Uterus (tissue), 4 donors: ENCODE data around the gene TAGLN3. TPM values are rescaled to one million over a fixed set of nuclear protein-coding genes. Genes with fewer than 3 reads are reported as not detected.
"Not testable (repeated sequence)": the region's sequence is repeated elsewhere in the genome, so short reads cannot be mapped to it uniquely, and the experiment has no call there.

ENCODE experiments used
- DNase-seq, 2 donors: peaks; one replicate each; pipeline ENCODE4 v3.0.0-alpha.2; 2019 to 2020
- H3K27ac ChIP-seq, 2 donors: fragments of 200-600 bp; sonication (generic); 1 replicate in 1 of 2; 2 replicates in 1 of 2; pipeline ENCODE4 v1.5.1; 2016 to 2018
- H3K27me3 ChIP-seq, 2 donors: fragments of 200-600 bp; sonication (generic); one replicate each; pipeline ENCODE4 v1.5.1; 2018 to 2019; ENCODE audit warnings: control low read depth in 1 of 2
- H3K36me3 ChIP-seq, 2 donors: fragments of 200-600 bp; sonication (generic); one replicate each; pipeline ENCODE4 v1.5.1; 2019; ENCODE audit warnings: control low read depth in 1 of 2
- H3K4me1 ChIP-seq, 2 donors: fragments of 200-600 bp; sonication (generic); one replicate each; pipeline ENCODE4 v1.5.1; 2018 to 2019; ENCODE audit warnings: control low read depth in 1 of 2
- H3K4me3 ChIP-seq, 2 donors: fragments of 200-600 bp; sonication (generic); 1 replicate in 1 of 2; 2 replicates in 1 of 2; pipeline ENCODE4 v1.5.1; 2018 to 2019; ENCODE audit warnings: mild to moderate bottlenecking in 1 of 2
- H3K9me3 ChIP-seq, 2 donors: fragments of 200-600 bp; sonication (generic); one replicate each; pipeline ENCODE4 v1.5.1; 2019; ENCODE audit warnings: control low read depth in 1 of 2
- CTCF ChIP-seq, 4 experiments: fragments of 200-600 bp in 2 of 4; fragments of 450-650 bp in 2 of 4; sonication (generic) in 2 of 4; IDR thresholded peaks; one replicate each; pipeline ENCODE4 v1.5.1; 2016 to 2019; ENCODE audit warnings: antibody characterized with exemption in 4 of 4, mild to moderate bottlenecking in 2 of 4, moderate library complexity in 1 of 4
- POLR2A ChIP-seq, 2 donors: fragments of 450-650 bp; IDR thresholded peaks; one replicate each; pipeline ENCODE4 v1.6.1; 2016; ENCODE audit warnings: antibody characterized with exemption in 2 of 2, mild to moderate bottlenecking in 1 of 2, moderate library complexity in 1 of 2
- intact Hi-C: fragments of 100-400 bp; cut with DNase I; formaldehyde crosslinking; loops from one replicate; pipeline ENCODE4 v1.15.1; 2023; ENCODE audit warnings: low total_unique reads
- total RNA-seq, 4 donors: library from RNA; depleted of rRNA in 3 of 4; stranded (reverse); fragments of >200 nt in 3 of 4; gene quantifications; one replicate each; pipeline versions ENCODE4 v1.1.0 to v1.2.4, GENCODE V29; 2014 to 2023
- donor health status: DM: yes; HTN: yes; CAD: no.

The TAGLN3 gene
- total RNA-seq, 4 donors from 2014 or later, result 0.48 to 11.2 TPM; not detected in 2

DNA sequence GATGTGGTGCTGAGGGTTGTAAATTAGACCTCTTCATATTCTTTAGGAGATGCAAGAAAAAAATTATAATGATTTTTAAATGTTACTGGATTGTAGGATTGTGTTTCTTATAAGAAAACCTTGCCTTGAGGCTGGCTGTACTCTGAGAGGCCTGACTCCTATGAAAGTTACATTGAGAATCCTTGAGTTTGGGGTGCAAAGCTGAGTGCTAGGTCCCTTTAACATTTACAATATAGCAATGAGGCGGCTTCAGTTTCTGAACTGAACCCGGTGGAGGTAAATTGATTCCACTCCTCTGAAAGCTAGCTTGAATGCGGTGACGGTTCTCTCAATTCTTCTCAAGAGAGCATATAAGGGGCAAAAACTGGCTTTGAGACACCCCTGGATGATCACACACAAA, 35.7 kb downstream of the TAGLN3 start, which contains the start of gene TMPRSS7:
TMPRSS7 (plus strand) TSS at position 301 of the 400 bp plus-strand sequence. CDS start 110 bp downstream, outside the sequence.
- intact Hi-C loops, result no loop called here
- no peak for DNase-seq
- no peaks in the 10 kb centered on the region for H3K27me3 ChIP-seq
- H3K36me3 ChIP-seq, result no peaks in the 10 kb centered on the region
- no peaks in the 10 kb centered on the region for H3K9me3 ChIP-seq
- no peak within 1 kb of the TSS for H3K4me3 ChIP-seq
- no peak within 1 kb of the TSS for H3K27ac ChIP-seq
- no peak for TF ChIP-seq CTCF (IDR thresholded peaks at IDR 0.05)
- TF ChIP-seq POLR2A (IDR thresholded peaks at IDR 0.05), result no peak
- H3K4me1 ChIP-seq, result no peaks in the 10 kb centered on the region

DNA sequence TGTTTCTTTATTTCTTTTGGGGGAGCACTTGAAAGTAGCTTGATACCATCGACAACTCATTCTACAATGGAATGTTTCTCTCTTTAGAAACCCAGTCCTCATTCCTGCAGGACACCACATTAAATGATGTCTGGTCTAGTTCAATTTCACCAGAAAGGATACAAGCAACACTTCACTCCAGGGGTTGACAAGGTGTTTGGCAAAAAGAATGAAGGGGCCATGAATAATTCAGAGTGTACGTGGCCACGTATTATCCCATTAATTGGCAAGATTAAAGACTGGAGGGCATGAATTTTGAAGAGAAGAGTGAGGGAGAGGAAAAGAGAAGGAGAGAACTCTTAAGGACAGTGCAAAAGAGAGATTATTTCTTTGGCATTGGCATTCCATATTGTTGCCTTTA, 36.5 kb downstream of the TAGLN3 start:
- H3K27ac ChIP-seq, result no peak overlapping the region
- no peaks in the 10 kb centered on the region for H3K9me3 ChIP-seq
- TF ChIP-seq CTCF (IDR thresholded peaks at IDR 0.05), result no peak
- no peak for TF ChIP-seq POLR2A (IDR thresholded peaks at IDR 0.05)
- DNase-seq, result no peak
- no peaks in the 10 kb centered on the region for H3K27me3 ChIP-seq
- intact Hi-C loops, result no loop called here
- H3K4me1 ChIP-seq, result no peaks in the 10 kb centered on the region
- no peak overlapping the region for H3K4me3 ChIP-seq
- H3K36me3 ChIP-seq, result no peaks in the 10 kb centered on the region

- H3K9me3 ChIP-seq, H3K4me1 ChIP-seq, H3K27me3 ChIP-seq, intact Hi-C loops, H3K4me3 ChIP-seq, DNase-seq, H3K36me3 ChIP-seq, H3K27ac ChIP-seq: not testable (repeated sequence)
Observed at GRCh38 chr3:112037194-112037593, 38.5 kb downstream of the TAGLN3 start.

GRCh38 chr3:112038863-112039262, 40.1 kb downstream of the TAGLN3 start:
- Histone ChIP-seq H3K4me1 (peaks cover 0 to 2% of the 10 kb centered on the region in 2 donors), H3K9me3 (no peaks in the 10 kb centered on the region), H3K36me3 (no peaks in the 10 kb centered on the region), H3K27ac (no peak overlapping the region), H3K27me3 (no peaks in the 10 kb centered on the region), H3K4me3 (no peak overlapping the region)
- intact Hi-C loops, result no loop called here
- TF ChIP-seq CTCF (IDR thresholded peaks at IDR 0.05), result no peak
- TF ChIP-seq POLR2A (IDR thresholded peaks at IDR 0.05), result no peak
- DNase-seq, result no peak

- no peak for DNase-seq
- no peak overlapping the region for H3K27ac ChIP-seq
- TF ChIP-seq POLR2A (IDR thresholded peaks at IDR 0.05) (no peak), CTCF (IDR thresholded peaks at IDR 0.05) (no peak)
- no peaks in the 10 kb centered on the region for H3K36me3 ChIP-seq
- intact Hi-C loops, result no loop called here
- H3K4me3 ChIP-seq, result no peak overlapping the region
- peaks cover 0 to 2% of the 10 kb centered on the region in 2 donors for H3K4me1 ChIP-seq
- H3K27me3 ChIP-seq, result no peaks in the 10 kb centered on the region
- H3K9me3 ChIP-seq, result no peaks in the 10 kb centered on the region
Observed at GRCh38 chr3:112041321-112041720, 42.6 kb downstream of the TAGLN3 start.

DNA sequence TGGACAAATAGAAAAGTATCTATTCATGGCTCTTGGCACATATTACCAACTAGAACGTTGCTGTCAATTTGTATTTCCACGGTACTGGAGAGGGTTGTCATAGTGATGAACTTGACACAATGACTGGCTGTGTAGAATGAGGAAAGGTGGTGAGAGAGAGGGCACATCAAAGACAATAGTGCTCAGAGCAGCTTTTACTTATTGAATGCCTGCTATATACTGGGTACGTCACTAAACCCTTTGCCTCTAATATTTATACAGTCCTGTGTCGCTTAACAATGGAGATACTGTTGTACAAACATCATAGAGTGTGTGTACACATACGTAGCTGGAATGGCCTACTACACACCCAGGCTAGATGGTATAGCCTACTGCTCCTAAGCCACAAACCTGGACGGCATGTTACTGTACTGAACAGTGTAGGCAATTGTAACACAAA, 44.1 kb downstream of the TAGLN3 start:
- H3K36me3 ChIP-seq, result no peaks in the 10 kb centered on the region
- intact Hi-C loops, result no loop called here
- no peak overlapping the region for H3K27ac ChIP-seq
- no peak for DNase-seq
- no peaks in the 10 kb centered on the region for H3K27me3 ChIP-seq
- H3K9me3 ChIP-seq, result no peaks in the 10 kb centered on the region
- peaks cover 0 to 2% of the 10 kb centered on the region in 2 donors for H3K4me1 ChIP-seq
- TF ChIP-seq POLR2A (IDR thresholded peaks at IDR 0.05) (no peak), CTCF (IDR thresholded peaks at IDR 0.05) (no peak)
- H3K4me3 ChIP-seq, result no peak overlapping the region
